ENCODE data around the gene TFPT. TPM values are rescaled to one million over a fixed set of nuclear protein-coding genes. Genes with fewer than 3 reads are reported as not detected.
"Not testable (repeated sequence)": the region's sequence is repeated elsewhere in the genome, so short reads cannot be mapped to it uniquely, and the experiment has no call there.

TFPT gene
- total and polyA plus RNA-seq, 5 donors from 2014 or later, result 15.0 to 26.8 (median 22.6) TPM

GRCh38 chr19:54107876-54108490 lies 7.5 kb downstream of the TFPT start:
- H3K36me3 Mint-ChIP-seq, result peaks cover 23% of the 10 kb centered on the region
- no peak overlapping the region for H3K27ac Mint-ChIP-seq

GRCh38 chr19:54106716-54107115 lies 8.7 kb downstream of the TFPT start:
- Mint-ChIP-seq H3K27ac (peak overlapping the region in 1 of 3 donors; percentile 32), H3K9me3 (no peaks in the 10 kb centered on the region), H3K36me3 (peaks cover 23% of the 10 kb centered on the region), H3K4me3 (peak overlapping the region in 1 of 4 donors; percentile 13), H3K4me1 (peaks cover 6 to 38% (median 14%) of the 10 kb centered on the region in 4 donors), H3K27me3 (peaks cover 5% of the 10 kb centered on the region)
- Histone ChIP-seq H3K36me3 (ENCODE audit: control insufficient read depth, insufficient read depth, low read length) (peaks cover 51% of the 10 kb centered on the region), H3K4me3 (ENCODE audit: low read depth, low read length) (no peak overlapping the region), H3K27ac (ENCODE audit: insufficient read depth, low read length, poor library complexity, severe bottlenecking) (no peak overlapping the region), H3K9me3 (ENCODE audit: control insufficient read depth in 2 of 2, low read length in 2 of 2) (no peaks in the 10 kb centered on the region), H3K4me1 (ENCODE audit: control insufficient read depth, insufficient read depth, low read length, poor library complexity, severe bottlenecking) (peaks cover 12% of the 10 kb centered on the region), H3K27me3 (ENCODE audit: control insufficient read depth, insufficient read depth, low read length) (no peaks in the 10 kb centered on the region)
- no peak for DNase-seq
- ATAC-seq (ENCODE audit: low read depth in 2 of 2), result no peak

More at GRCh38 chr19:54107876-54108490, 7.5 kb downstream of the TFPT start:
- Mint-ChIP-seq H3K4me1 (peaks cover 0 to 34% (median 7%) of the 10 kb centered on the region in 4 donors), H3K27me3 (no peaks in the 10 kb centered on the region), H3K9me3 (no peaks in the 10 kb centered on the region), H3K4me3 (peak overlapping the region in 1 of 4 donors; percentile 49)
- Histone ChIP-seq H3K27me3 (ENCODE audit: control insufficient read depth, insufficient read depth, low read length) (no peaks in the 10 kb centered on the region), H3K4me1 (ENCODE audit: control insufficient read depth, insufficient read depth, low read length, poor library complexity, severe bottlenecking) (peaks cover 7% of the 10 kb centered on the region), H3K36me3 (ENCODE audit: control insufficient read depth, insufficient read depth, low read length) (peaks cover 51% of the 10 kb centered on the region), H3K9me3 (ENCODE audit: control insufficient read depth in 2 of 2, low read length in 2 of 2) (no peaks in the 10 kb centered on the region), H3K4me3 (ENCODE audit: low read depth, low read length) (no peak overlapping the region), H3K27ac (ENCODE audit: insufficient read depth, low read length, poor library complexity, severe bottlenecking) (no peak overlapping the region)
- ATAC-seq (ENCODE audit: low read depth in 2 of 2) (no peak), DNase-seq (no peak)

- no peak overlapping the region for H3K27ac Mint-ChIP-seq
These were observed 9.7 kb downstream of the TFPT start for GRCh38 chr19:54105796-54106195.

GRCh38 chr19:54104998-54105715 lies 10.3 kb downstream of the TFPT start:
- peaks cover 10 to 41% (median 14%) of the 10 kb centered on the region in 4 donors for H3K4me1 Mint-ChIP-seq
- peaks cover 5% of the 10 kb centered on the region for H3K27me3 Mint-ChIP-seq
- Histone ChIP-seq H3K9me3 (ENCODE audit: control insufficient read depth in 2 of 2, low read length in 2 of 2) (no peaks in the 10 kb centered on the region), H3K27me3 (ENCODE audit: control insufficient read depth, insufficient read depth, low read length) (no peaks in the 10 kb centered on the region), H3K4me3 (ENCODE audit: low read depth, low read length) (no peak overlapping the region), H3K4me1 (ENCODE audit: control insufficient read depth, insufficient read depth, low read length, poor library complexity, severe bottlenecking) (peaks cover 12% of the 10 kb centered on the region), H3K36me3 (ENCODE audit: control insufficient read depth, insufficient read depth, low read length) (peaks cover 44% of the 10 kb centered on the region), H3K27ac (ENCODE audit: insufficient read depth, low read length, poor library complexity, severe bottlenecking) (no peak overlapping the region)
- no peaks in the 10 kb centered on the region for H3K9me3 Mint-ChIP-seq
- peaks cover 18% of the 10 kb centered on the region for H3K36me3 Mint-ChIP-seq
- DNase-seq, result no peak
- H3K27ac Mint-ChIP-seq, result peak overlapping the region in 1 of 3 donors; percentile 38
- no peak for ATAC-seq (ENCODE audit: low read depth in 2 of 2)
- peak overlapping the region; percentile 38 to 86 (median 63) for H3K4me3 Mint-ChIP-seq

More at GRCh38 chr19:54105796-54106195, 9.7 kb downstream of the TFPT start:
- H3K4me3 ChIP-seq (ENCODE audit: low read depth, low read length), result no peak overlapping the region
- peaks cover 12% of the 10 kb centered on the region for H3K4me1 ChIP-seq (ENCODE audit: control insufficient read depth, insufficient read depth, low read length, poor library complexity, severe bottlenecking)
- H3K27me3 ChIP-seq (ENCODE audit: control insufficient read depth, insufficient read depth, low read length), result no peaks in the 10 kb centered on the region
- DNase-seq (no peak), ATAC-seq (ENCODE audit: low read depth in 2 of 2) (no peak)
- H3K27me3 Mint-ChIP-seq, result peaks cover 5% of the 10 kb centered on the region
- H3K36me3 Mint-ChIP-seq, result peaks cover 21% of the 10 kb centered on the region
- H3K36me3 ChIP-seq (ENCODE audit: control insufficient read depth, insufficient read depth, low read length), result peaks cover 48% of the 10 kb centered on the region
- H3K4me3 Mint-ChIP-seq, result peak overlapping the region in 3 of 4 donors; percentile 38 to 86 (median 74)
- H3K9me3 Mint-ChIP-seq, result no peaks in the 10 kb centered on the region
- no peak overlapping the region for H3K27ac ChIP-seq (ENCODE audit: insufficient read depth, low read length, poor library complexity, severe bottlenecking)
- H3K9me3 ChIP-seq (ENCODE audit: control insufficient read depth in 2 of 2, low read length in 2 of 2), result no peaks in the 10 kb centered on the region
- H3K4me1 Mint-ChIP-seq, result peaks cover 11 to 42% (median 14%) of the 10 kb centered on the region in 4 donors

- Mint-ChIP-seq H3K36me3 (peaks cover 17% of the 10 kb centered on the region), H3K27ac (peak within 1 kb of the TSS; percentile 93 to 98 (median 94)), H3K27me3 (peaks cover 5% of the 10 kb centered on the region), H3K9me3 (no peaks in the 10 kb centered on the region), H3K4me1 (peaks cover 9 to 39% (median 14%) of the 10 kb centered on the region in 4 donors), H3K4me3 (peak within 1 kb of the TSS; percentile 86 to 99 (median 98))
- peak within 1 kb of the TSS; percentile 86 for H3K4me3 ChIP-seq (ENCODE audit: low read depth, low read length)
- H3K4me1 ChIP-seq (ENCODE audit: control insufficient read depth, insufficient read depth, low read length, poor library complexity, severe bottlenecking), result peaks cover 12% of the 10 kb centered on the region
- no peaks in the 10 kb centered on the region for H3K27me3 ChIP-seq (ENCODE audit: control insufficient read depth, insufficient read depth, low read length)
- peak within 1 kb of the TSS; percentile 74 for H3K27ac ChIP-seq (ENCODE audit: insufficient read depth, low read length, poor library complexity, severe bottlenecking)
- peak; percentile 99 for ATAC-seq (ENCODE audit: low read depth in 2 of 2)
- H3K9me3 ChIP-seq (ENCODE audit: control insufficient read depth in 2 of 2, low read length in 2 of 2), result no peaks in the 10 kb centered on the region
- peak; percentile 97 to 99 (median 98) for DNase-seq
- peaks cover 21% of the 10 kb centered on the region for H3K36me3 ChIP-seq (ENCODE audit: control insufficient read depth, insufficient read depth, low read length)
These were observed 12.9 kb downstream of the TFPT start, which contains the start of gene NDUFA3 for GRCh38 chr19:54102421-54103169. TSS of gene NDUFA3 (plus strand) at chr19:54102855. CDS start at chr19:54102879, 24 bp downstream.

GRCh38 chr19:54100561-54100960 lies 14.9 kb downstream of the TFPT start, which contains the start of gene OSCAR:
TSS of gene OSCAR (minus strand) at chr19:54100803. CDS start at chr19:54100792, 11 bp downstream.
- Histone ChIP-seq H3K9me3 (ENCODE audit: control insufficient read depth in 2 of 2, low read length in 2 of 2) (no peaks in the 10 kb centered on the region), H3K27ac (ENCODE audit: insufficient read depth, low read length, poor library complexity, severe bottlenecking) (no peak within 1 kb of the TSS), H3K4me3 (ENCODE audit: low read depth, low read length) (no peak within 1 kb of the TSS), H3K27me3 (ENCODE audit: control insufficient read depth, insufficient read depth, low read length) (no peaks in the 10 kb centered on the region), H3K4me1 (ENCODE audit: control insufficient read depth, insufficient read depth, low read length, poor library complexity, severe bottlenecking) (peaks cover 16% of the 10 kb centered on the region), H3K36me3 (ENCODE audit: control insufficient read depth, insufficient read depth, low read length) (peaks cover 3% of the 10 kb centered on the region)
- H3K4me3 Mint-ChIP-seq, result peak within 1 kb of the TSS; percentile 53 to 99 (median 74)
- peaks cover 12% of the 10 kb centered on the region for H3K27me3 Mint-ChIP-seq
- H3K9me3 Mint-ChIP-seq, result no peaks in the 10 kb centered on the region
- peaks cover 3% of the 10 kb centered on the region for H3K36me3 Mint-ChIP-seq
- H3K4me1 Mint-ChIP-seq, result peaks cover 11 to 39% (median 17%) of the 10 kb centered on the region in 4 donors
- DNase-seq, result no peak
- peak within 1 kb of the TSS; percentile 8 to 65 (median 49) for H3K27ac Mint-ChIP-seq
- ATAC-seq (ENCODE audit: low read depth in 2 of 2), result no peak

- not testable (repeated sequence) for H3K27me3 ChIP-seq (ENCODE audit: control insufficient read depth, insufficient read depth, low read length); H3K27ac Mint-ChIP-seq; H3K36me3 Mint-ChIP-seq; H3K4me3 ChIP-seq (ENCODE audit: low read depth, low read length); H3K27ac ChIP-seq (ENCODE audit: insufficient read depth, low read length, poor library complexity, severe bottlenecking); DNase-seq; H3K9me3 Mint-ChIP-seq; H3K36me3 ChIP-seq (ENCODE audit: control insufficient read depth, insufficient read depth, low read length); H3K9me3 ChIP-seq (ENCODE audit: control insufficient read depth in 2 of 2, low read length in 2 of 2); ATAC-seq (ENCODE audit: low read depth in 2 of 2)
- Mint-ChIP-seq H3K27me3 (peaks cover 12% of the 10 kb centered on the region), H3K4me1 (peaks cover 9 to 34% (median 16%) of the 10 kb centered on the region in 4 donors), H3K4me3 (peak overlapping the region in 1 of 4 donors; percentile 43)
- peaks cover 19% of the 10 kb centered on the region for H3K4me1 ChIP-seq (ENCODE audit: control insufficient read depth, insufficient read depth, low read length, poor library complexity, severe bottlenecking)
These were observed 15.6 kb downstream of the TFPT start for GRCh38 chr19:54099903-54100255.

Data from CD4-positive, CD25-positive, alpha-beta regulatory T cell (primary cell).